ENCODE results near the gene FOXP3. TPM values are rescaled to one million over a fixed set of nuclear protein-coding genes. Genes with fewer than 3 reads are reported as not detected.

FOXP3 gene
- total RNA-seq, 1 experiment from 2014 or later: not detected

- Histone ChIP-seq H3K4me2 (ENCODE audit: low read depth, low read length, poor library complexity, severe bottlenecking) (no peak overlapping the region), H3K27me3 (ENCODE audit: low read length) (no peaks in the 10 kb centered on the region), H3K79me2 (ENCODE audit: low read length) (no peaks in the 10 kb centered on the region), H3K9me2 (replicated peaks; ENCODE audit: insufficient read depth, low read length) (no peaks in the 10 kb centered on the region), H3K4me3 (ENCODE audit: low read length) (no peak overlapping the region), H3K9me3 (ENCODE audit: low read length) (no peaks in the 10 kb centered on the region), H3K36me3 (ENCODE audit: insufficient read depth, low read length) (no peaks in the 10 kb centered on the region), H3K4me1 (ENCODE audit: low read length) (no peaks in the 10 kb centered on the region), H2AFZ (ENCODE audit: low read length) (no peak overlapping the region), H3K9ac (ENCODE audit: low read length) (no peak overlapping the region), H4K20me1 (ENCODE audit: insufficient read depth, low read depth, low read length) (no peaks in the 10 kb centered on the region), H3K27ac (ENCODE audit: low read length) (no peak overlapping the region)
- no peak for DNase-seq
Observed at GRCh38 chrX:49250578-49250977, 13.9 kb downstream of the FOXP3 start.

GRCh38 chrX:49250066-49250465 is 14.4 kb downstream of the FOXP3 start:
- no peak overlapping the region for H2AFZ ChIP-seq (ENCODE audit: low read length)
- H3K9me2 ChIP-seq (replicated peaks; ENCODE audit: insufficient read depth, low read length): no peaks in the 10 kb centered on the region
- no peak overlapping the region for H3K9ac ChIP-seq (ENCODE audit: low read length)
- no peaks in the 10 kb centered on the region for H4K20me1 ChIP-seq (ENCODE audit: insufficient read depth, low read depth, low read length)
- no peak for DNase-seq
- H3K4me1 ChIP-seq (ENCODE audit: low read length): no peaks in the 10 kb centered on the region
- no peak overlapping the region for H3K27ac ChIP-seq (ENCODE audit: low read length)
- no peaks in the 10 kb centered on the region for H3K9me3 ChIP-seq (ENCODE audit: low read length)
- H3K79me2 ChIP-seq (ENCODE audit: low read length): no peaks in the 10 kb centered on the region
- no peak overlapping the region for H3K4me2 ChIP-seq (ENCODE audit: low read depth, low read length, poor library complexity, severe bottlenecking)
- no peaks in the 10 kb centered on the region for H3K36me3 ChIP-seq (ENCODE audit: insufficient read depth, low read length)
- no peaks in the 10 kb centered on the region for H3K27me3 ChIP-seq (ENCODE audit: low read length)
- no peak overlapping the region for H3K4me3 ChIP-seq (ENCODE audit: low read length)

- no peaks in the 10 kb centered on the region for H3K9me3 ChIP-seq (ENCODE audit: low read length)
- H3K9ac ChIP-seq (ENCODE audit: low read length): no peak overlapping the region
- no peak overlapping the region for H3K4me3 ChIP-seq (ENCODE audit: low read length)
- H3K79me2 ChIP-seq (ENCODE audit: low read length): no peaks in the 10 kb centered on the region
- H4K20me1 ChIP-seq (ENCODE audit: insufficient read depth, low read depth, low read length): no peaks in the 10 kb centered on the region
- no peaks in the 10 kb centered on the region for H3K4me1 ChIP-seq (ENCODE audit: low read length)
- H3K27me3 ChIP-seq (ENCODE audit: low read length): no peaks in the 10 kb centered on the region
- no peak overlapping the region for H2AFZ ChIP-seq (ENCODE audit: low read length)
- H3K4me2 ChIP-seq (ENCODE audit: low read depth, low read length, poor library complexity, severe bottlenecking): no peak overlapping the region
- DNase-seq: no peak
- no peak overlapping the region for H3K27ac ChIP-seq (ENCODE audit: low read length)
- no peaks in the 10 kb centered on the region for H3K36me3 ChIP-seq (ENCODE audit: insufficient read depth, low read length)
- H3K9me2 ChIP-seq (replicated peaks; ENCODE audit: insufficient read depth, low read length): no peaks in the 10 kb centered on the region
Observed at GRCh38 chrX:49249616-49250015, 14.9 kb downstream of the FOXP3 start.

- H3K9ac ChIP-seq (ENCODE audit: low read length): no peak overlapping the region
- no peak overlapping the region for H3K4me3 ChIP-seq (ENCODE audit: low read length)
- H3K36me3 ChIP-seq (ENCODE audit: insufficient read depth, low read length): no peaks in the 10 kb centered on the region
- no peak overlapping the region for H3K27ac ChIP-seq (ENCODE audit: low read length)
- H3K9me2 ChIP-seq (replicated peaks; ENCODE audit: insufficient read depth, low read length): no peaks in the 10 kb centered on the region
- no peaks in the 10 kb centered on the region for H3K79me2 ChIP-seq (ENCODE audit: low read length)
- H3K27me3 ChIP-seq (ENCODE audit: low read length): no peaks in the 10 kb centered on the region
- no peak overlapping the region for H3K4me2 ChIP-seq (ENCODE audit: low read depth, low read length, poor library complexity, severe bottlenecking)
- no peaks in the 10 kb centered on the region for H3K4me1 ChIP-seq (ENCODE audit: low read length)
- H4K20me1 ChIP-seq (ENCODE audit: insufficient read depth, low read depth, low read length): no peaks in the 10 kb centered on the region
- no peaks in the 10 kb centered on the region for H3K9me3 ChIP-seq (ENCODE audit: low read length)
- no peak for DNase-seq
- H2AFZ ChIP-seq (ENCODE audit: low read length): no peak overlapping the region
Observed at GRCh38 chrX:49249071-49249470, 15.4 kb downstream of the FOXP3 start.

GRCh38 chrX:49247916-49248811 is 16.3 kb downstream of the FOXP3 start:
- no peaks in the 10 kb centered on the region for H3K9me2 ChIP-seq (replicated peaks; ENCODE audit: insufficient read depth, low read length)
- no peaks in the 10 kb centered on the region for H3K36me3 ChIP-seq (ENCODE audit: insufficient read depth, low read length)
- no peak for DNase-seq
- H3K27ac ChIP-seq (ENCODE audit: low read length): no peak overlapping the region
- no peaks in the 10 kb centered on the region for H4K20me1 ChIP-seq (ENCODE audit: insufficient read depth, low read depth, low read length)
- H3K4me3 ChIP-seq (ENCODE audit: low read length): no peak overlapping the region
- H2AFZ ChIP-seq (ENCODE audit: low read length): no peak overlapping the region
- no peak overlapping the region for H3K4me2 ChIP-seq (ENCODE audit: low read depth, low read length, poor library complexity, severe bottlenecking)
- H3K9ac ChIP-seq (ENCODE audit: low read length): no peak overlapping the region
- no peaks in the 10 kb centered on the region for H3K4me1 ChIP-seq (ENCODE audit: low read length)
- no peaks in the 10 kb centered on the region for H3K9me3 ChIP-seq (ENCODE audit: low read length)
- H3K79me2 ChIP-seq (ENCODE audit: low read length): no peaks in the 10 kb centered on the region
- no peaks in the 10 kb centered on the region for H3K27me3 ChIP-seq (ENCODE audit: low read length)

- Histone ChIP-seq H4K20me1 (ENCODE audit: insufficient read depth, low read depth, low read length) (no peaks in the 10 kb centered on the region), H3K4me2 (ENCODE audit: low read depth, low read length, poor library complexity, severe bottlenecking) (no peak overlapping the region), H3K9me3 (ENCODE audit: low read length) (no peaks in the 10 kb centered on the region), H3K27ac (ENCODE audit: low read length) (no peak overlapping the region), H3K4me1 (ENCODE audit: low read length) (no peaks in the 10 kb centered on the region), H3K27me3 (ENCODE audit: low read length) (no peaks in the 10 kb centered on the region), H3K4me3 (ENCODE audit: low read length) (no peak overlapping the region), H3K79me2 (ENCODE audit: low read length) (no peaks in the 10 kb centered on the region), H3K36me3 (ENCODE audit: insufficient read depth, low read length) (no peaks in the 10 kb centered on the region), H3K9ac (ENCODE audit: low read length) (no peak overlapping the region), H3K9me2 (replicated peaks; ENCODE audit: insufficient read depth, low read length) (no peaks in the 10 kb centered on the region), H2AFZ (ENCODE audit: low read length) (no peak overlapping the region)
- DNase-seq: no peak
Observed at GRCh38 chrX:49247346-49247745, 17.2 kb downstream of the FOXP3 start.

GRCh38 chrX:49246541-49246940 is 18.0 kb downstream of the FOXP3 start:
- Histone ChIP-seq H2AFZ (ENCODE audit: low read length) (no peak overlapping the region), H3K4me2 (ENCODE audit: low read depth, low read length, poor library complexity, severe bottlenecking) (no peak overlapping the region), H3K9me2 (replicated peaks; ENCODE audit: insufficient read depth, low read length) (no peaks in the 10 kb centered on the region), H3K4me3 (ENCODE audit: low read length) (no peak overlapping the region), H3K36me3 (ENCODE audit: insufficient read depth, low read length) (no peaks in the 10 kb centered on the region), H3K79me2 (ENCODE audit: low read length) (no peaks in the 10 kb centered on the region), H3K9ac (ENCODE audit: low read length) (no peak overlapping the region), H3K9me3 (ENCODE audit: low read length) (no peaks in the 10 kb centered on the region), H4K20me1 (ENCODE audit: insufficient read depth, low read depth, low read length) (no peaks in the 10 kb centered on the region), H3K4me1 (ENCODE audit: low read length) (no peaks in the 10 kb centered on the region), H3K27ac (ENCODE audit: low read length) (no peak overlapping the region), H3K27me3 (ENCODE audit: low read length) (no peaks in the 10 kb centered on the region)
- DNase-seq: no peak

- H3K27ac ChIP-seq (ENCODE audit: low read length): no peak overlapping the region
- no peak overlapping the region for H3K4me3 ChIP-seq (ENCODE audit: low read length)
- no peak overlapping the region for H3K9ac ChIP-seq (ENCODE audit: low read length)
- no peaks in the 10 kb centered on the region for H4K20me1 ChIP-seq (ENCODE audit: insufficient read depth, low read depth, low read length)
- no peaks in the 10 kb centered on the region for H3K9me3 ChIP-seq (ENCODE audit: low read length)
- H3K9me2 ChIP-seq (replicated peaks; ENCODE audit: insufficient read depth, low read length): no peaks in the 10 kb centered on the region
- DNase-seq: no peak
- H3K4me1 ChIP-seq (ENCODE audit: low read length): no peaks in the 10 kb centered on the region
- H3K27me3 ChIP-seq (ENCODE audit: low read length): no peaks in the 10 kb centered on the region
- H3K79me2 ChIP-seq (ENCODE audit: low read length): no peaks in the 10 kb centered on the region
- H2AFZ ChIP-seq (ENCODE audit: low read length): no peak overlapping the region
- no peak overlapping the region for H3K4me2 ChIP-seq (ENCODE audit: low read depth, low read length, poor library complexity, severe bottlenecking)
- no peaks in the 10 kb centered on the region for H3K36me3 ChIP-seq (ENCODE audit: insufficient read depth, low read length)
Observed at GRCh38 chrX:49244207-49244606, 20.3 kb downstream of the FOXP3 start.
